ENCODE data around the gene PIGV. TPM values are rescaled to one million over a fixed set of nuclear protein-coding genes. Genes with fewer than 3 reads are reported as not detected.
A peak's percentile ranks its signal among the peaks of the same experiment; 100 is the strongest.

PIGV gene
- total RNA-seq, 2 experiments from 2014 or later: 3.8 to 4.7 TPM

GRCh38 chr1:26829184-26829911 lies 41.6 kb downstream of the PIGV start:
- POLR2A ChIA-PET: interaction anchor here (1.4 kb wide), 1 partner anchor 61 kb away, joined by 3 read pairs; the partner anchor contains the start of gene GPN2

DNA sequence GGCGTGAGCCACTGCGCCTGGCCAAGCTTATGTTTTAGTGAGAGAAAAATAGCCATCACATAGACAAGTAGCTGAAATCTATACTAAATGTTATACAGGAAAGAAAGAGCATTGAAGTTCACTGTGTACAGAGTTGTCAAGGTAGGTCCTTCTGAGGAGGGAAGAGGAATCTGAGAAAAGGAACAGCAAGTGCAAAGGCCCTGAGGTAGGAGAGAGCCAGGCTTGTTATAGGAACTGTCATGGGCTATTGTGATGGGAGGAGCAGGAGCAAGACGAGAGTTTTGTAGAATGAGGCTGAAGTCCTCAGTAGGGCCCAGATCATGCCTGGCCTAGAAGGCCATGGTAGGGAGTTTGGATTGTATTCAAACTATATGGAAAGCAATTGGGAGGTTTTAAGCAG lies 43.3 kb downstream of the PIGV start:
- DNase-seq (no peak), ATAC-seq (ENCODE audit: poor library complexity) (no peak)
- CTCF ChIA-PET: interaction anchor here (1.0 to 3.0 kb wide), 3 partner anchors 10 to 21 kb away, joined by 4 to 12 read pairs (median 8); no protein-coding TSS in a partner anchor
- intact Hi-C loops (cut with DNase I, micrococcal nuclease): loop anchor here in 1 of 2 experiments (5.0 kb wide), 1 partner anchor 36 kb away; no protein-coding TSS in a partner anchor
- peak overlapping the region; percentile 96 to 97 for H3K27ac ChIP-seq (ENCODE audit: low read depth in 1 of 2, low read length in 2 of 2)
- peaks cover 49% of the 10 kb centered on the region for H3K36me3 ChIP-seq (ENCODE audit: insufficient read depth, low read length)
- POLR2A ChIA-PET: interaction anchor here (1.0 to 1.5 kb wide), 2 partner anchors 10 to 19 kb away, joined by 3 to 7 read pairs; no protein-coding TSS in a partner anchor
- Mint-ChIP-seq H3K36me3 (ENCODE audit: low read depth) (peaks cover 67% of the 10 kb centered on the region), H3K27me3 (no peaks in the 10 kb centered on the region), H3K27ac (peak overlapping the region; percentile 100), H3K9me3 (no peaks in the 10 kb centered on the region), H3K4me3 (peak overlapping the region; percentile 43), H3K4me1 (ENCODE audit: low read depth) (peaks cover 83% of the 10 kb centered on the region)
- H3K9me3 ChIP-seq (ENCODE audit: control insufficient read depth in 1 of 2, insufficient read depth in 1 of 2, low read length in 2 of 2): no peaks in the 10 kb centered on the region
- no peak overlapping the region for H3K4me3 ChIP-seq (ENCODE audit: low read length)
- TF ChIP-seq, protein P1, sequence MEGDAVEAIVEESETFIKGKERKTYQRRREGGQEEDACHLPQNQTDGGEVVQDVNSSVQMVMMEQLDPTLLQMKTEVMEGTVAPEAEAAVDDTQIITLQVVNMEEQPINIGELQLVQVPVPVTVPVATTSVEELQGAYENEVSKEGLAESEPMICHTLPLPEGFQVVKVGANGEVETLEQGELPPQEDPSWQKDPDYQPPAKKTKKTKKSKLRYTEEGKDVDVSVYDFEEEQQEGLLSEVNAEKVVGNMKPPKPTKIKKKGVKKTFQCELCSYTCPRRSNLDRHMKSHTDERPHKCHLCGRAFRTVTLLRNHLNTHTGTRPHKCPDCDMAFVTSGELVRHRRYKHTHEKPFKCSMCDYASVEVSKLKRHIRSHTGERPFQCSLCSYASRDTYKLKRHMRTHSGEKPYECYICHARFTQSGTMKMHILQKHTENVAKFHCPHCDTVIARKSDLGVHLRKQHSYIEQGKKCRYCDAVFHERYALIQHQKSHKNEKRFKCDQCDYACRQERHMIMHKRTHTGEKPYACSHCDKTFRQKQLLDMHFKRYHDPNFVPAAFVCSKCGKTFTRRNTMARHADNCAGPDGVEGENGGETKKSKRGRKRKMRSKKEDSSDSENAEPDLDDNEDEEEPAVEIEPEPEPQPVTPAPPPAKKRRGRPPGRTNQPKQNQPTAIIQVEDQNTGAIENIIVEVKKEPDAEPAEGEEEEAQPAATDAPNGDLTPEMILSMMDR (IDR thresholded peaks at IDR 0.05): no peak
- no peaks in the 10 kb centered on the region for H3K27me3 ChIP-seq (ENCODE audit: control insufficient read depth in 1 of 2, insufficient read depth in 2 of 2, low read length in 2 of 2)
- H3K4me1 ChIP-seq (ENCODE audit: insufficient read depth, low read length): peaks cover 83% of the 10 kb centered on the region

More at GRCh38 chr1:26829184-26829911, 41.6 kb downstream of the PIGV start:
- Histone ChIP-seq H3K9me3 (ENCODE audit: control insufficient read depth in 1 of 2, insufficient read depth in 1 of 2, low read length in 2 of 2) (no peaks in the 10 kb centered on the region), H3K4me3 (ENCODE audit: low read length) (peak overlapping the region; percentile 21), H3K27me3 (ENCODE audit: control insufficient read depth in 1 of 2, insufficient read depth in 2 of 2, low read length in 2 of 2) (no peaks in the 10 kb centered on the region), H3K27ac (ENCODE audit: low read depth in 1 of 2, low read length in 2 of 2) (peak overlapping the region; percentile 49 to 62), H3K4me1 (ENCODE audit: insufficient read depth, low read length) (peaks cover 88% of the 10 kb centered on the region), H3K36me3 (ENCODE audit: insufficient read depth, low read length) (peaks cover 33% of the 10 kb centered on the region)
- TF ChIP-seq, protein P1 (IDR thresholded peaks at IDR 0.05): no peak
- no peak for DNase-seq
- H3K9me3 Mint-ChIP-seq: no peaks in the 10 kb centered on the region
- no peak for ATAC-seq (ENCODE audit: poor library complexity)
- peak overlapping the region; percentile 94 for H3K4me3 Mint-ChIP-seq
- no peaks in the 10 kb centered on the region for H3K27me3 Mint-ChIP-seq
- CTCF ChIA-PET: interaction anchor here (1.2 to 3.0 kb wide), 2 partner anchors 19 to 41 kb away, joined by 3 to 12 read pairs; no protein-coding TSS in a partner anchor
- H3K4me1 Mint-ChIP-seq (ENCODE audit: low read depth): peaks cover 90% of the 10 kb centered on the region
- H3K36me3 Mint-ChIP-seq (ENCODE audit: low read depth): peaks cover 55% of the 10 kb centered on the region
- peak overlapping the region; percentile 100 for H3K27ac Mint-ChIP-seq
- intact Hi-C loops (cut with DNase I, micrococcal nuclease): no loop called here

GRCh38 chr1:26831546-26832248 lies 43.9 kb downstream of the PIGV start:
- Mint-ChIP-seq H3K4me1 (ENCODE audit: low read depth) (peaks cover 80% of the 10 kb centered on the region), H3K27ac (peak overlapping the region; percentile 100), H3K27me3 (no peaks in the 10 kb centered on the region), H3K4me3 (peak overlapping the region; percentile 86), H3K36me3 (ENCODE audit: low read depth) (peaks cover 69% of the 10 kb centered on the region), H3K9me3 (no peaks in the 10 kb centered on the region)
- Histone ChIP-seq H3K27ac (ENCODE audit: low read depth in 1 of 2, low read length in 2 of 2) (peak overlapping the region; percentile 96 to 97), H3K9me3 (ENCODE audit: control insufficient read depth in 1 of 2, insufficient read depth in 1 of 2, low read length in 2 of 2) (no peaks in the 10 kb centered on the region), H3K27me3 (ENCODE audit: control insufficient read depth in 1 of 2, insufficient read depth in 2 of 2, low read length in 2 of 2) (no peaks in the 10 kb centered on the region), H3K4me1 (ENCODE audit: insufficient read depth, low read length) (peaks cover 81% of the 10 kb centered on the region), H3K36me3 (ENCODE audit: insufficient read depth, low read length) (peaks cover 53% of the 10 kb centered on the region), H3K4me3 (ENCODE audit: low read length) (no peak overlapping the region)
- intact Hi-C loops (cut with DNase I, micrococcal nuclease): loop anchor here (2.0 to 5.0 kb wide), 2 partner anchors 21 to 36 kb away; no protein-coding TSS in a partner anchor
- POLR2A ChIA-PET: interaction anchor here (1.0 to 2.7 kb wide), 4 partner anchors 10 to 139 kb away, joined by 3 to 17 read pairs (median 5); no protein-coding TSS in a partner anchor
- CTCF ChIA-PET: interaction anchor here (0.7 to 3.3 kb wide), 4 partner anchors 11 to 229 kb away, joined by 3 to 31 read pairs (median 6); no protein-coding TSS in a partner anchor
- DNase-seq (peak in 3 of 14 experiments; percentile 35 to 79 (median 65)), ATAC-seq (ENCODE audit: poor library complexity) (no peak)
- TF ChIP-seq, protein P1 (IDR thresholded peaks at IDR 0.05): no peak
